Measurements from ENCODE around the gene TNFAIP8L3.

DNA sequence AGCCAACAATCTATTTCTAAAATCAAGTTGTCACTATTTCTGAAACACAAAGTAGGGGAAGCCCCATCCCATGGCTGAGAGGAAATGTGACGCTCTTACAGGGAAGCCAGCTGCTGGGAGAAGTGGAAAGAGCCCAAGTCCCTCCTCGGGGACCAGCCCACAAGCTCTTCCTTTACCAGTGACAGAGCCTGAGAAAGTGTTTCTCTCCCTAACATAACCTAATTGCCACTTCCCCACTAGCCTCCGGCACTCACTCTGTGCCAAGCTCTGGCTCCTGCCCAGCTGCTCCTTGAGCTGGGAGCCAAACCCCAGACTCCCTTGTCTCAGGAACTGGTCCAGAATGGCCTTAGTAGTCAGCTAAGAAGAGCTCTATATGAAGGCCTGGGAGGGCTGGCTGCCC is 42.9 kb downstream of the TNFAIP8L3 start:
- no peak for TF ChIP-seq POLR2A (IDR thresholded peaks at IDR 0.05; ENCODE audit: low read depth, low read length)
- no peak for TF ChIP-seq TAF1 (IDR thresholded peaks at IDR 0.05; ENCODE audit: borderline replicate concordance, low read depth, low read length)
- TF ChIP-seq POLR2AphosphoS5 (IDR thresholded peaks at IDR 0.05; ENCODE audit: low read depth, low read length): no peak

Data from GM12892 (cell line).